Measurements from ENCODE around the gene HOXA7.

HOXA7 gene

GRCh38 chr7:27164367-27165088 lies 8.1 kb upstream of the HOXA7 start:
- H3K27ac ChIP-seq, result no peak overlapping the region
- TF ChIP-seq ZFX (IDR thresholded peaks at IDR 0.05; ENCODE audit: borderline replicate concordance) (no peak), CTCF (IDR thresholded peaks at IDR 0.05) (peak; percentile 17)

- TF ChIP-seq ZFX (IDR thresholded peaks at IDR 0.05; ENCODE audit: borderline replicate concordance), result no peak
- no peak for TF ChIP-seq CTCF (IDR thresholded peaks at IDR 0.05)
- no peak overlapping the region for H3K27ac ChIP-seq
Measured at GRCh38 chr7:27164045-27164366, 7.5 kb upstream of the HOXA7 start.

GRCh38 chr7:27163288-27164044 lies 7.0 kb upstream of the HOXA7 start:
- TF ChIP-seq CTCF (IDR thresholded peaks at IDR 0.05) (no peak), ZFX (IDR thresholded peaks at IDR 0.05; ENCODE audit: borderline replicate concordance) (no peak)
- no peak overlapping the region for H3K27ac ChIP-seq

GRCh38 chr7:27162561-27163287 lies 6.2 kb upstream of the HOXA7 start:
- no peak overlapping the region for H3K27ac ChIP-seq
- no peak for TF ChIP-seq CTCF (IDR thresholded peaks at IDR 0.05)
- no peak for TF ChIP-seq ZFX (IDR thresholded peaks at IDR 0.05; ENCODE audit: borderline replicate concordance)

- no peak overlapping the region for H3K27ac ChIP-seq
- no peak for TF ChIP-seq CTCF (IDR thresholded peaks at IDR 0.05)
- no peak for TF ChIP-seq ZFX (IDR thresholded peaks at IDR 0.05; ENCODE audit: borderline replicate concordance)
Measured at GRCh38 chr7:27161721-27162560, 5.5 kb upstream of the HOXA7 start.

- no peak overlapping the region for H3K27ac ChIP-seq
Measured at GRCh38 chr7:27161214-27161720, 4.8 kb upstream of the HOXA7 start.

More at GRCh38 chr7:27161214-27161720, 4.8 kb upstream of the HOXA7 start:
- TF ChIP-seq ZFX (IDR thresholded peaks at IDR 0.05; ENCODE audit: borderline replicate concordance), result no peak
- peak; percentile 62 for TF ChIP-seq CTCF (IDR thresholded peaks at IDR 0.05)
